Pancreas (tissue), 10 donors: Measurements from ENCODE around the gene ACAT1. TPM values are rescaled to one million over a fixed set of nuclear protein-coding genes. Genes with fewer than 3 reads are reported as not detected.

ENCODE experiments used
- ATAC-seq, 4 donors: fragments of 200-7000 bp; cut with Tn5 transposase; one replicate each; pipeline versions ENCODE4 v1.8.0 to v1.9.1; 2020; ENCODE audit warnings: mild to moderate bottlenecking in 4 of 4, moderate library complexity in 4 of 4
- DNase-seq, 6 donors: peaks; one replicate each; pipeline ENCODE4 v3.0.0-alpha.2; 2020
- FAIRE-seq: peaks from 2 replicates; lab custom pipeline; 2012; peaks lifted over from hg19 to GRCh38; lab: Jason Lieb, UNC
- H3K27ac ChIP-seq, 4 donors: fragments of 200-600 bp; sonication (generic); 1 replicate in 3 of 4; 2 replicates in 1 of 4; pipeline versions ENCODE4 v1.5.0 to v1.8.0; 2020
- H3K27me3 ChIP-seq, 4 donors: fragments of 200-600 bp; one replicate each; pipeline ENCODE4 v1.8.0; 2021
- H3K36me3 ChIP-seq, 3 donors: fragments of 200-600 bp; sonication (generic) in 1 of 3; one replicate each; pipeline versions ENCODE4 v1.5.0 to v1.8.0; 2020 to 2021
- H3K4me1 ChIP-seq, 3 donors: fragments of 200-600 bp; one replicate each; pipeline ENCODE4 v1.8.0; 2021
- H3K4me3 ChIP-seq, 4 donors: fragments of 200-600 bp; sonication (generic) in 2 of 4; one replicate each; pipeline versions ENCODE4 v1.5.0 to v1.8.0; 2020 to 2021
- H3K9me3 ChIP-seq, 4 donors: fragments of 200-600 bp; one replicate each; pipeline ENCODE4 v1.8.0; 2021
- WGBS, 2 donors: extraction: QIAGEN DNeasy Blood & Tissue Kit; methylation state at CpG; one replicate each; pipeline ENCODE4 v1.1.7; 2013; 5-methylcytosine and 5-hydroxymethylcytosine counted together
- intact Hi-C, 3 donors: fragments of 100-400 bp; cut with DNase I; formaldehyde crosslinking; loops; one replicate each; pipeline versions ENCODE4 v1.11.1 to v1.14.2; 2022
- polyA plus RNA-seq, 2 donors: library from polyadenylated mRNA; stranded (reverse); fragments of 200-250 nt; gene quantifications; one replicate each; pipeline ENCODE4 v1.2.3, GENCODE V29; 2013
- total RNA-seq, 6 donors: library from RNA; stranded (reverse); fragmentation: NEBNext Ultra II Directional in 4 of 6; extraction: Animal tissue kit (Norgen Biotek cat#: 25700) in 4 of 6; gene quantifications; one replicate each; pipeline versions ENCODE4 v1.2.1 to v1.2.4, GENCODE V29; 2021 to 2023
- TF ChIP-seq, protein P1 (sequence below), 4 donors: fragments of 200-600 bp; sonication (generic) in 3 of 4; IDR thresholded peaks; one replicate each; pipeline versions ENCODE4 v1.5.0 to v1.8.0; 2021; ENCODE audit warnings: antibody characterized with exemption in 4 of 4
- donor health status: healthy with polysubstance abuse.
- donor health status: DM: no; HTN: no; CAD: no; lungs with moderate emphysema.
- donor health status: DM: no; HTN: no; CAD: no.
- donor health status: control.
- donor health status: control.
- donor health status: Bipolar disorder and iron deficiency.
- donor health status: DM: yes; HTN: yes; CAD: no.
- donor health status: DM: no; HTN: no; CAD: no.
- donor health status: DM: no; HTN: no; CAD: no.
- donor health status: DM: yes; HTN: yes; CAD: no.

ACAT1 gene
- total and polyA plus RNA-seq, 8 donors: 41.4 to 64.4 (median 53.4) TPM

- intact Hi-C loops: no loop called here
- H3K4me3 ChIP-seq: no peak overlapping the region
- FAIRE-seq (no peak), DNase-seq (no peak), ATAC-seq (no peak)
- H3K27ac ChIP-seq: no peak overlapping the region
- H3K9me3 ChIP-seq: no peaks in the 10 kb centered on the region
- H3K27me3 ChIP-seq: no peaks in the 10 kb centered on the region
- H3K36me3 ChIP-seq: peaks cover 0 to 15% (median 5%) of the 10 kb centered on the region in 3 donors
- no peaks in the 10 kb centered on the region for H3K4me1 ChIP-seq
- TF ChIP-seq, protein P1, sequence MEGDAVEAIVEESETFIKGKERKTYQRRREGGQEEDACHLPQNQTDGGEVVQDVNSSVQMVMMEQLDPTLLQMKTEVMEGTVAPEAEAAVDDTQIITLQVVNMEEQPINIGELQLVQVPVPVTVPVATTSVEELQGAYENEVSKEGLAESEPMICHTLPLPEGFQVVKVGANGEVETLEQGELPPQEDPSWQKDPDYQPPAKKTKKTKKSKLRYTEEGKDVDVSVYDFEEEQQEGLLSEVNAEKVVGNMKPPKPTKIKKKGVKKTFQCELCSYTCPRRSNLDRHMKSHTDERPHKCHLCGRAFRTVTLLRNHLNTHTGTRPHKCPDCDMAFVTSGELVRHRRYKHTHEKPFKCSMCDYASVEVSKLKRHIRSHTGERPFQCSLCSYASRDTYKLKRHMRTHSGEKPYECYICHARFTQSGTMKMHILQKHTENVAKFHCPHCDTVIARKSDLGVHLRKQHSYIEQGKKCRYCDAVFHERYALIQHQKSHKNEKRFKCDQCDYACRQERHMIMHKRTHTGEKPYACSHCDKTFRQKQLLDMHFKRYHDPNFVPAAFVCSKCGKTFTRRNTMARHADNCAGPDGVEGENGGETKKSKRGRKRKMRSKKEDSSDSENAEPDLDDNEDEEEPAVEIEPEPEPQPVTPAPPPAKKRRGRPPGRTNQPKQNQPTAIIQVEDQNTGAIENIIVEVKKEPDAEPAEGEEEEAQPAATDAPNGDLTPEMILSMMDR (IDR thresholded peaks at IDR 0.05): no peak
- WGBS, 2 donors: 74 to 85% methylated on average over 5 of the region's 5 CpGs
Measured at GRCh38 chr11:108177570-108177969, 56.2 kb downstream of the ACAT1 start.

DNA sequence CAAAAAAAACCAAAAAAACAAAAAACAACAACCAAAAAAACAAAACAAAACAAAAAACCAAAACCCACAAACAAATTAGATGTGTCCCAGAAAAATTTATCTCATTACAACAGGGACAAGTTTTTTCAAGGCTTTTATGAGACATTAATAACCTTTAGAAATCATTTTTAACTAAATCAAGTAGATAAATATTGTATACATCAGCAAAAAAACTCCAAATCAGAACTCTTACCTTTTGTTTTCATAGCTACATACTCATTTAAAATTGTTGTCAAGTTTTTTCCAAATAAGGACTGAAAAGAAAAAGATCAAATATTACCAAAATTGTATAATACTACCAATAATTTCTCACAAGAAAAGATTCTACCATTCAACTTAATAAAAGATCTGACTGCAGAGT is 72.4 kb downstream of the ACAT1 start:
- intact Hi-C loops: no loop called here
- no peaks in the 10 kb centered on the region for H3K9me3 ChIP-seq
- TF ChIP-seq, protein P1 (IDR thresholded peaks at IDR 0.05): no peak
- peaks cover 0 to 20% (median 6%) of the 10 kb centered on the region in 3 donors for H3K36me3 ChIP-seq
- H3K27me3 ChIP-seq: no peaks in the 10 kb centered on the region
- H3K27ac ChIP-seq: no peak overlapping the region
- H3K4me3 ChIP-seq: no peak overlapping the region
- FAIRE-seq (no peak), DNase-seq (no peak), ATAC-seq (no peak)
- peaks cover 0 to 9% (median 0%) of the 10 kb centered on the region in 3 donors for H3K4me1 ChIP-seq

GRCh38 chr11:108196901-108197300 is 75.5 kb downstream of the ACAT1 start:
- ATAC-seq: no peak
- no peak overlapping the region for H3K27ac ChIP-seq
- peaks cover 0 to 13% (median 0%) of the 10 kb centered on the region in 3 donors for H3K36me3 ChIP-seq
- no peak for FAIRE-seq
- TF ChIP-seq, protein P1 (IDR thresholded peaks at IDR 0.05): no peak
- DNase-seq: no peak
- 75 to 83% methylated on average over 3 of the region's 3 CpGs for WGBS, 2 donors
- H3K4me1 ChIP-seq: peaks cover 0 to 9% (median 0%) of the 10 kb centered on the region in 3 donors
- no peaks in the 10 kb centered on the region for H3K27me3 ChIP-seq
- H3K4me3 ChIP-seq: no peak overlapping the region
- no peaks in the 10 kb centered on the region for H3K9me3 ChIP-seq
- intact Hi-C loops: no loop called here

Other genes with a start within 250 kb of the ACAT1 start
- gene RAB39A, start 193.1 kb upstream of the ACAT1 start, total RNA-seq: 1 to 10 TPM in 1 of 6 donors, under 1 TPM in 3, not detected in 2; 0.19 to 1.0 (median 0.82) TPM
- under 1 TPM; 0.15 to 0.21 TPM for gene RAB39A, start 193.1 kb upstream of the ACAT1 start, polyA plus RNA-seq
- 10 to 100 TPM; 12.4 to 19.9 (median 15.2) TPM for gene CUL5, start 112.7 kb upstream of the ACAT1 start, total RNA-seq
- 1 to 10 TPM; 3.1 to 6.1 TPM for gene CUL5, start 112.7 kb upstream of the ACAT1 start, polyA plus RNA-seq
- 1 to 10 TPM; 3.9 to 10.0 (median 5.2) TPM for gene NPAT, start 101.1 kb downstream of the ACAT1 start, total RNA-seq
- 1 to 10 TPM; 1.4 to 2.3 TPM for gene NPAT, start 101.1 kb downstream of the ACAT1 start, polyA plus RNA-seq
- gene ATM, start 101.5 kb downstream of the ACAT1 start, total RNA-seq: 10 to 100 TPM; 34.4 to 68.6 (median 45.6) TPM
- gene ATM, start 101.5 kb downstream of the ACAT1 start, polyA plus RNA-seq: 10 to 100 TPM; 19.3 to 24.6 TPM